ENCODE results near the gene SLC25A4. TPM values are rescaled to one million over a fixed set of nuclear protein-coding genes. Genes with fewer than 3 reads are reported as not detected.

The SLC25A4 gene
- total and polyA plus RNA-seq, 2 of the 13 experiments (the other 11 are each of a cell fraction or from before 2014, with no cell fraction given): 30.3 to 42.1 TPM

GRCh38 chr4:185142912-185143600 lies at the start of gene SLC25A4 (continued):
- TF ChIP-seq ZNF207 (IDR thresholded peaks at IDR 0.05; ENCODE audit: borderline replicate concordance) (no peak), KLF12 (CRISPR knock-in tag; IDR thresholded peaks at IDR 0.05; ENCODE audit: borderline replicate concordance) (peak; percentile 66; the same call in 1 of the 2 replicates), ZNF407 (CRISPR knock-in tag; IDR thresholded peaks at IDR 0.05; ENCODE audit: not compliant biosample characterization) (peak; percentile 57), SMAD9 (CRISPR knock-in tag; IDR thresholded peaks at IDR 0.05) (no peak; the same call in 1 of the 2 replicates), ZBED4 (CRISPR knock-in tag; IDR thresholded peaks at IDR 0.05; ENCODE audit: borderline replicate concordance) (peak; percentile 90), CENPT (CRISPR knock-in tag; IDR thresholded peaks at IDR 0.05; ENCODE audit: low read depth) (no peak), ZNF574 (CRISPR knock-in tag; IDR thresholded peaks at IDR 0.05) (peak; percentile 80), NR1H2 (CRISPR knock-in tag; IDR thresholded peaks at IDR 0.05; ENCODE audit: borderline replicate concordance, low read depth) (no peak; the same call in 1 of the 2 replicates), ZBTB42 (CRISPR knock-in tag; IDR thresholded peaks at IDR 0.05) (0 out of 2 replicates have a peak, but pooled peaks have one; percentile 54), ZBTB39 (CRISPR knock-in tag; IDR thresholded peaks at IDR 0.05) (no peak; the same call in 1 of the 2 replicates)
